ENCODE results near the gene NFXL1.

DNA sequence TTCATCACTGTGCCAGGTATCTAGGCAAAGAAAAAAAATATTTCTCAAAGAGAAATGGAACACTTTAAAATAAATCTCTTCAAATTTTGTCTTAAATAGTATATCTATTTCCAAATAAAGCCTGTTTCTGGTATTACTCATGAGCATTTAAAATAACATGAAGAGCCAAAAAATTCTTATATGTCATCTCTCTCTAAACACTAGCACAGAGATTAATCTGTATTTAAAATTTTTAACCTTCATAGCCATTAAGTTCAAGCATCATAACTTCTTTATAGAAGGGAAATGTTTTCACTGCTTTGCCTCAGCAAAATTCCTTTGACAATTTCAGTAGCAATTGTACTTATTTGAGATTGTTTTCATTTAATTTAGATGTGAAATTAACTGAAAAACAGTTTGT, 71.4 kb downstream of the NFXL1 start:
- TF ChIP-seq, protein P1, sequence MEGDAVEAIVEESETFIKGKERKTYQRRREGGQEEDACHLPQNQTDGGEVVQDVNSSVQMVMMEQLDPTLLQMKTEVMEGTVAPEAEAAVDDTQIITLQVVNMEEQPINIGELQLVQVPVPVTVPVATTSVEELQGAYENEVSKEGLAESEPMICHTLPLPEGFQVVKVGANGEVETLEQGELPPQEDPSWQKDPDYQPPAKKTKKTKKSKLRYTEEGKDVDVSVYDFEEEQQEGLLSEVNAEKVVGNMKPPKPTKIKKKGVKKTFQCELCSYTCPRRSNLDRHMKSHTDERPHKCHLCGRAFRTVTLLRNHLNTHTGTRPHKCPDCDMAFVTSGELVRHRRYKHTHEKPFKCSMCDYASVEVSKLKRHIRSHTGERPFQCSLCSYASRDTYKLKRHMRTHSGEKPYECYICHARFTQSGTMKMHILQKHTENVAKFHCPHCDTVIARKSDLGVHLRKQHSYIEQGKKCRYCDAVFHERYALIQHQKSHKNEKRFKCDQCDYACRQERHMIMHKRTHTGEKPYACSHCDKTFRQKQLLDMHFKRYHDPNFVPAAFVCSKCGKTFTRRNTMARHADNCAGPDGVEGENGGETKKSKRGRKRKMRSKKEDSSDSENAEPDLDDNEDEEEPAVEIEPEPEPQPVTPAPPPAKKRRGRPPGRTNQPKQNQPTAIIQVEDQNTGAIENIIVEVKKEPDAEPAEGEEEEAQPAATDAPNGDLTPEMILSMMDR (conservative IDR thresholded peaks at IDR 0.05), result no peak
- no peak for TF ChIP-seq EZH2 (IDR thresholded peaks at IDR 0.05; ENCODE audit: low read depth)

All from PC-9 (cell line).